ENCODE results near the gene CHN1.

Gene CHN1

GRCh38 chr2:174820361-174820760 lies 184.8 kb downstream of the CHN1 start:
- no peak for DNase-seq

DNA sequence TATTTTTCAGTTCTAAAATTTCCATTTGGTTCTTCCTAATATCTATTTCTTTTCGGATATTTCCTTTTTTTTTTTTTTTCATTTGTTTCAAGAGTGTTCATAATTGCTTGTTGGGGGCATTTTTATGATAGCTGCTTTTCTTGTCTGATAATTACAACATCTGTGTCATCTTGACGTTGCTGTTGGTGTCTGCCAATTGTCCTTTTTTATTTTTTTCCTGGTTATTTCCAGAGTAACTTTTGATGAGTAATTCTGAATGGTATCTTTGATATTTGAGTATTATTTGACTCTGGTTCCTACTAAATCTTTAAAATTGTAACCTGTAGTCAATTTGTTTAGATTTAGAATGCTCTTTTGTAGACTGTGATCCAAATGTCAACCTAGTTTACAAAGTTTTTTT lies 189.7 kb downstream of the CHN1 start:
- DNase-seq = no peak

DNA sequence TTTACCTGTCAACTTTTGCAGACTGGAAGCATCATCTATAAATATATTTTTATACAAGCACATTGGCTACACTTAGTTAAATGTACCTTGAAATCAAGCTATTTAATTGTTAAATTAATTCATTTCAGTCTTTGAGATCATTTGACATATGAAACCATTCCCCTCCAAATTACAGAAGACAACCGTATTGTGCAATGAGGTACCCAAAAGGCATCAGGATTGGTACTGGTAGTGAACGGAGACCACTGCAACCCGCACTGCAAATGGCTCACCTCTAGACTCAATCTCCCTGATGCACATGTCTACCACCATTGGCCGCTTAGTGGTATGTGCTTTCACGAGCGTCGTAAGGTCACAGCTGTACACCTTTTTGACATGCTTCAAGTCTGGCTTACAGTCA lies 193.1 kb downstream of the CHN1 start:
- DNase-seq = no peak

- DNase-seq = no peak
Measured at GRCh38 chr2:174807931-174808330, 197.2 kb downstream of the CHN1 start.

- no peak for DNase-seq
Measured at GRCh38 chr2:174805803-174806202, 199.4 kb downstream of the CHN1 start.

GRCh38 chr2:174802459-174802858 lies 202.7 kb downstream of the CHN1 start:
- no peak for DNase-seq

DNA sequence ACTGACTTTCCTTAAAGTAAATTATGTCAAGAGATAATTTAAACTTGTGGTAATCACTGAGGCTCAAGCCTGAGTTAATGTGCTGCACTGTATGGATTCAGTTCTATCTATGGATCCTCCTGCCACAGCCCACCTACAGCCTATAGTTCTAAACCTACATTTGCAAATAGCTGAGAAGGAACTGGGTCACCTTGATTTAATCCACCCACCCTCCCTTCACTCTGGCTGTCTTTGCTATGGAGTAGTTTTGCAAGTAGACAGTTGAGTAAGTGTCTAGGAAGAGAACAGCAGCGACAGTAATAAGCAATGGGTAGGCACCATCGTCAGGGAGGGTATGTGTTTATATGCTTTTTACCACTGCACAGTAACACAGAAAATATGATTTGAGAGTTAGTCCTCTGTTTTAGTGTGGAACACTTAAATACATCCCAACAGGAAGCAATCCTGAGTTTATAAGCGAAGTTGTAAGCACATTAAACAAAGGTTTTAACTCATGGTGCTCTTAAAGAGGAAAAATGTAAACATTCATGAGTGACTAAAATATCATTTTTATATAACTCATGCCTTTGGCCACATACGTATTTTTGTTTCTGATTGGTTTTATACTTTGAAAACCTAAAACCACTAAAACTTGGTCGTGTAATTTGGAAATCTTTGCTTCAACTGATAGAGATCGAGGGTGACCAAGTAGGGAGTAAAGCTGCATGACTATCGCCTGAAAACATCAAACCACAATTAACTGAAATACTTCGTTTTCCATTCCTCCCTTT lies 204.6 kb downstream of the CHN1 start:
- DNase-seq = no peak

DNA sequence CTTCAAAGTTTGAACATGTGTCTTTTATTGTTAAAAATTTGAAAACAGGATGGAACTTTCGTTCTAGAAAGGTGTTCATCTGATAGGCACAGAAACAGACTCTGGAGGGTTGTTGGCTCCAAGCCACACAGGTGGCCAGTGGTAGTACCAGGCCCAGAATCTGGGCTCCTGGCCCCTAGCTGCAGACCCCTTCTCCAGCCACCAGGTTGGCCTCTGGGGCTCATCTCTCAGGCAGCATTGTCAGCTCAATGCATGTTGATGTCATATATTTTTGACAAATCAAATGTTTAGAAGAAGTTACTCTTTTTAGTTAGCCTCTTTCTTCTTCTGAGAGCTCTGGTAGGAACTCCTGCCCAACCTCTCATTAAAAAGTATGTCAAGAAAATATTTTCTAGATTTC lies 206.4 kb downstream of the CHN1 start:
- DNase-seq = no peak

GRCh38 chr2:174797781-174798276 lies 207.4 kb downstream of the CHN1 start:
- no peak for DNase-seq

DNA sequence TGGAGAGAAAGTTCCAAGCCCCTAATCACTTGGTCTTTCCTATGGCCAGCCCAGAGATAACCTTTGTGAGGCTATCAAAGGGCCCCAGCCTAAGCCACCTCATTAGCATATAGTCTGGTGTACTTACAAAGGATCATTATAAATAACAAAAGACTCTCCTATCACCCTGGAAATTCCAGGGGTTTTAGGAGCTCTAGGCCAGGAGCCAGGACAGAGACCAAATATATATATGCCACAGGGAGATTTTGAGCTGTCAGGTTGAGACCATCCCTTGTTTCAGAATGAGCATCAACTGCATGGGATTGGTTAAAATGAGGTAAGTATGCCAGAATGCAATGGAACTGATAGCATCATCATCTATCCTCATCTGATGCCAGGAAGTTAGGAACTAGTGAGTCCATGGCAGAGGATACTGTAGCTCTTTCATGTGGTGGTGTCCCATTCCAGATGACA lies 208.8 kb downstream of the CHN1 start:
- DNase-seq = no peak

GRCh38 chr2:174794851-174795374 lies 210.3 kb downstream of the CHN1 start:
- peak in 1 of 2 experiments; percentile 53 for DNase-seq

GRCh38 chr2:174792309-174793025 lies 212.7 kb downstream of the CHN1 start:
- DNase-seq = no peak

- no peak for DNase-seq
Measured at GRCh38 chr2:174791746-174792280, 213.4 kb downstream of the CHN1 start.

DNA sequence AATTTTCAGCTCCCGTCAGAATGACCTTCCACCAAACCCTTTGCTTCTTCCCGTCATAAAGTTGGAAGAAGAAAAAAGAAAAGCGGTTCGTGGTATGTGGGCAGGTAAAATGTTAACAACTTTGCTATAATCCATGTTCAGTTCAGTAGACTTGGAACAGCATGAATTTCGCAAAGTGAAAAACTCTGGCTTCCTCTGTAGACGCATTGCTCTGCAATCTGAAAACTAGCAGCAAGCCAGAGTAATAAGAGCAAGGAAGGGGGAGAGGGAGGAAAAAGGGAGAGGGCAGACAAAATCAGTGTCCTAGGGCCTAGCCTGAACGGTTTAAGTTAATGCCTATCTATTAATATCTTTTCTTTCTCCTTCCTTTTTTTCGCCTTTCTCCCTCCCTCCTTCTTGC lies 214.2 kb downstream of the CHN1 start:
- DNase-seq = no peak

DNA sequence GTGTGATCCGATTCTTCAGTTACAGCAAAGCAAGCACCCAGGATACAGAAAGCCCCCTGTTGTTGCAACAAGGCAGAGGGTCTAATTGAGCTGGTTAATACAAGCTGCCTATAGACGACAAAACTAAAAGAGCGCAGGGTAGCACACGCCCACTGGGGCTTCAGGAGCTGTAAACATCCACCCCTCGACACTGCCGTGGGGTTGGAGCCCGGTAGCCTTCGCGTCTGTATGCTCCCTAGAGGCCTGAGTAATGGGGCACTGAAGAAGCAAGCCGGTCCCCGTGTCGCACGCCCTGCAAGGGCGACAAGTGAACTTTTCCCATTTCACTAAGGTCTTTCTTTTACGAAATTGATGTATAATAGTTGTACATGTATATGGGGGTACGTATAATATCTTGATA lies 216.2 kb downstream of the CHN1 start:
- DNase-seq = no peak

GRCh38 chr2:174788291-174788929 lies 216.8 kb downstream of the CHN1 start:
- no peak for DNase-seq

GRCh38 chr2:174787487-174788205 lies 217.5 kb downstream of the CHN1 start:
- DNase-seq = no peak

DNA sequence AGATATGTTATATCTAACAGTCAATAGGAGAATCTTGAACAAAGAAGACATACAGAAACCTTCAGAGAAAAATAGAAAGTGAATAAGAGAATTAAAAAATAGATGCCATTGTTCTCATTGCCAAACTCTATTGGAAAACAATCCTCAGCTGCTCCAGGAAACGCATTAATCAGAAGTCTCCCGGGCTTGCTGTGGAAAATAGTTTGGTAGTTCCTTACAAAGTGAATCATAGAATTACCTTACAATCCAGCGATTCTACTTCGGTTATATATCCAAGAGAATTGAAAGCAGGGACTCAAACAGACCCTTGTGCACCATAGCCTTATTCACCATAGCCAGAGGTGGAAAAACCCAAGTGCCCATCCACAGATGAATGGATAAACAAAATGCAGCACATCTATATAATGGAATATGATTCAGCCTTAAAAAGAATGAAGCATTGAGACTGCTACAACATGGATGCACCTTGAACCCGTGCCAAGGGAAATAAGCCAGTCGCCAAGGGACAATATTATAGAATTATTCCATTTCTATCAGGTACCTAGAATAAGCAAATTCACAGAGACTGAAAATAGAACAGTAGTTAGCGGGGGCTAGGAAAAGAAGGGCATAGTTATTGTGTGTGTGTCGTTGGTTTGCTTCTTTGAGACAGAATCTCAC lies 219.0 kb downstream of the CHN1 start:
- no peak for DNase-seq

GRCh38 chr2:174785481-174785880 lies 219.7 kb downstream of the CHN1 start:
- DNase-seq = no peak

DNA sequence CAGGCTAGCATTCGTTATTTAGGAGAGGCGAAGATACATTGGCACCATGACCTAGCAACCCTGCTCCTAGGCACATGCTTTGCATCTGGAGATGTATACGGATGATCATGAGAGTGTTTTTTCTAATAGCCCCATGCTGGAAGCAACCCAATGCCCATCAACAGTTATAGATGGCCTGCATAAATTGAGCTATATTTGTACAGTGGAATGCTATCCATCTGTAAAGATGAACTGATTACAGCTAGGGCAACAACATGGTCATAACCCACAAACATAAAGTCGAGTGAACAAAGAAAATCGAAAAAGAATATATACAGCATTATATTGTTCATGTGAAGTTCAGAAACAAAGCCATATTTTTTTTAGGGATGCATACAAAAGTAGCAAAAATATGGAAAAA lies 220.3 kb downstream of the CHN1 start:
- DNase-seq = no peak

DNA sequence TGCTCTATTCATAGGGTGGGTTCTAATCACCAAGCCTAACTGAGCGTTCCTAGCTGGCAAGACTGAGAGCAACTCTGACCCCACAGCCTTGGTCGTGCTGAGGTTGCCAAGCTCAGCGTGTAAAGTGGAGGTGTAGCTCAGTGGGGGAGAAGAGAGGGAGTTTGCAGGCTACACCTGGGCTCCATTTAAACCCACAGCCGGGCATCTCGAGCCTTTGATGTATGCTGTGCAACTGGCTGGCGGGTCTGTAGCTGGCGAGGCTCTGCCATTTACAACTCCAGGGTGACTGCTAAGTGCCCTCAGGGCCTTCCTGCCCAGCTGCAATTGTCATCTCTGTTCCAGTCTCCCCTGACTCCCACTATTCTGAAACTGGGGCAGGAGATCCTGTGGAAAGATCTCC lies 220.9 kb downstream of the CHN1 start:
- no peak for DNase-seq

DNA sequence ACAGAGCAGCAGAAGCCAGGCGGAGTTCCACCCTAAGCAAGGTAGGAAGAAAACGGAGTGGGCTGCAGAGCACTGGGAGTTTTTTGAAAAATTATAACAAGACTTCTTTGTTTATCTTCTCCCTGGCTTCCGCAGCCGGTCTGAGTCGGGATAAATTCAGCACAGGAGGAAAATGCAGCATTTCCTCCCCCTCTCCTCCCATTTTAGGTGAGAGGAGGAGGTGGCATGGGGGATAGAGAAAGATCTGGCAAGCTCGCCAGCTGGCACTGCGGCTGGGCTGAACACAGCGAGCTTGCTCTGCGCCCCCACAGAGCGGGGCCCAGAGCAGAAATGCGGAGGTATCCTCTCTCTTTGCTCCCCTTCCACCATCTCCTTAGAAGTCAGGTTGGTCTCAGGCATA lies 223.2 kb downstream of the CHN1 start:
- DNase-seq = no peak

Measured in activated T-cell treated with anti-CD3 and anti-CD28 coated beads, Interleukin-2, amount 50 U/mL, for 48 hours (primary cell).